Measurements from ENCODE around the gene KIAA1549. TPM values are rescaled to one million over a fixed set of nuclear protein-coding genes. Genes with fewer than 3 reads are reported as not detected.
A peak's percentile ranks its signal among the peaks of the same experiment; 100 is the strongest.

The KIAA1549 gene
- total RNA-seq, 4 donors from 2014 or later, result 0.27 to 2.8 (median 0.78) TPM

DNA sequence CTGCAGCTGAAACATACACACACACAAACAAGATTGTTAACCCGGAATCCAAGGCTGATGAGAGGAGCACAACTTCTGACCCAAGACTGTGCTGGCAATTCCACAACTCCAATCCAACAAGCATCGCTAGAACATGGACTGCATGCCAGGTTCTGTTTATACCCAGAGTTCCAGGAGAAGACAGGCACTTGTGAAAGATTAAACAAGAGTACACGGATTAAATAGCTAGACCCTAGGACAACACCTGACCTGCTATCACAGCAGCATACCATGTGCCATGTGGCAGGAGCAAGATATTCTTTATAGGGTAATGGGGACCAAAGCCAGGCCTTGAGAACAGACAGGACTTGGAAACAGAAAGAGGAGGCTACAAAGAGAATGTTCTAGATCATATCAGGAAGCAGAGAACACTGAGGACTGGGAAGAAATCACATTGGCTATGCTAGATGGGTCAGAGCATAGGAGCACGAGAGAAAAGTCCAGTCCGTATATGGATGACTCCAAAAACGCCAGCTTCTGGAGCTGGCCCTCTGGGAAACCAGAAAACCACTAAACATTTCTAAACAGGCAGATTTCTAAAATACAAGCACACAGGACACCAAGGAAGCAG lies 99.5 kb downstream of the KIAA1549 start:
- intact Hi-C loops (cut with DNase I; ENCODE audit: low total_unique reads), result no loop called here
- TF ChIP-seq, protein P1, sequence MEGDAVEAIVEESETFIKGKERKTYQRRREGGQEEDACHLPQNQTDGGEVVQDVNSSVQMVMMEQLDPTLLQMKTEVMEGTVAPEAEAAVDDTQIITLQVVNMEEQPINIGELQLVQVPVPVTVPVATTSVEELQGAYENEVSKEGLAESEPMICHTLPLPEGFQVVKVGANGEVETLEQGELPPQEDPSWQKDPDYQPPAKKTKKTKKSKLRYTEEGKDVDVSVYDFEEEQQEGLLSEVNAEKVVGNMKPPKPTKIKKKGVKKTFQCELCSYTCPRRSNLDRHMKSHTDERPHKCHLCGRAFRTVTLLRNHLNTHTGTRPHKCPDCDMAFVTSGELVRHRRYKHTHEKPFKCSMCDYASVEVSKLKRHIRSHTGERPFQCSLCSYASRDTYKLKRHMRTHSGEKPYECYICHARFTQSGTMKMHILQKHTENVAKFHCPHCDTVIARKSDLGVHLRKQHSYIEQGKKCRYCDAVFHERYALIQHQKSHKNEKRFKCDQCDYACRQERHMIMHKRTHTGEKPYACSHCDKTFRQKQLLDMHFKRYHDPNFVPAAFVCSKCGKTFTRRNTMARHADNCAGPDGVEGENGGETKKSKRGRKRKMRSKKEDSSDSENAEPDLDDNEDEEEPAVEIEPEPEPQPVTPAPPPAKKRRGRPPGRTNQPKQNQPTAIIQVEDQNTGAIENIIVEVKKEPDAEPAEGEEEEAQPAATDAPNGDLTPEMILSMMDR (IDR thresholded peaks at IDR 0.05), result no peak
- no peak for TF ChIP-seq POLR2A (IDR thresholded peaks at IDR 0.05)
- no peak overlapping the region for H3K4me3 ChIP-seq (ENCODE audit: low read depth, poor library complexity, severe bottlenecking)
- DNase-seq (ENCODE audit: low spot score in 2 of 2), result no peak
- WGBS, 2 donors, result 50 to 52% methylated on average over 6 of the region's 6 CpGs

DNA sequence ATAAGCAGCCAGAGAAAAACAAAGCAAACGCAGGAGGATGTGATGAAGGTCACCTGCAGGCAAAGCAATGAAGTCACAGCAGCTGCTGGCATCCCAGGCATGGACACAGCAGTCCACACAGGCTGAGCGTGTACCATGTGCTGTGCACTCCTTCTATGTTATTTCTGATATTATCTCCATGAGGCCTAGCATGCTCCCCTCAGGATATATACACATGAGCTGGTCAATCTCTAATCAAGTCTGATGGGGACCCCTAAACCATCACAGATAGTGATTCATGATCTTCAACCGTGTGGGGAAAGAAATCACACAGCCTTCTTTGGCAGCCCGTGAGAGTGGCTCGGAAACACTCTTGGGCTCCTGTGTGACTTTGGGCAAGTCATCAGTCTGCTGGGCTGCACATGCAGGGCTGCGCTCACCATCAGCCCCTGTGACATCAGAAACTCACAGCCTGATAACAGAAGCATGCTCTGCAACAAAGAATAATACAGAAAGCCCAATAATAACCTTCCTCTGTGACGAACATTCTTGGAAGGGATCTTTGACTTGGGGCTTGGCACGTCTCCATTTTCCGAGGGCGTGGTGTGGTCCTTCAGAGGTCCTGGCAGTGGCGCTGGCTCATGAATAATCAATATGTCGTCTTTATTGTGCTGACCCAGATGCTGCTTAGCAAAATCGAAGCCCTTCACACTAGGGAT lies 100.2 kb downstream of the KIAA1549 start:
- no peak overlapping the region for H3K4me3 ChIP-seq (ENCODE audit: low read depth, poor library complexity, severe bottlenecking)
- WGBS, 2 donors, result 42 to 53% methylated on average over 13 of the region's 13 CpGs
- no peak for TF ChIP-seq POLR2A (IDR thresholded peaks at IDR 0.05)
- TF ChIP-seq, protein P1 (IDR thresholded peaks at IDR 0.05), result no peak
- intact Hi-C loops (cut with DNase I; ENCODE audit: low total_unique reads), result no loop called here
- DNase-seq (ENCODE audit: low spot score in 2 of 2), result peak; percentile 46 to 88

DNA sequence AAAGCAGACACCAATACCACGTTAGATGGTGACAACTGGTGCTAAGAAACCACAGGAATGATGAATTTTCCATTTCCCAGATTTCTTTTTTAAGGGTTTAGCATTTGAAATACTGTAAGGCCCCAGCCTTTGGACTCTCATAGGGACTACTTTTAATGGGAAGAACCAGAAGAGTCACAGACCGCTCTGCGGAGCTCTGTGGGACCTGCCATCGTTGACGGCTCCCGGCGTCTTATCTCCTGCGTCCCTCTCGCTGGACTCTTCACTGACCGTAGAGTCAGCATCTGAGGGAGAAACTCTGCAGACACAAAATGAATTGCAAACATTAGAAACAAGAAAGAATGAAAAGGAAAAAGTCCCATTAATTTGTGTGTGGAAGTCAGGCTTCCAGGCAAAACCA lies 101.8 kb downstream of the KIAA1549 start:
- no peak for TF ChIP-seq POLR2A (IDR thresholded peaks at IDR 0.05)
- TF ChIP-seq, protein P1 (IDR thresholded peaks at IDR 0.05), result no peak
- no peak overlapping the region for H3K4me3 ChIP-seq (ENCODE audit: low read depth, poor library complexity, severe bottlenecking)
- no peak for DNase-seq (ENCODE audit: low spot score in 2 of 2)
- intact Hi-C loops (cut with DNase I; ENCODE audit: low total_unique reads), result no loop called here
- 96 to 97% methylated on average over 10 of the region's 10 CpGs for WGBS, 2 donors

DNA sequence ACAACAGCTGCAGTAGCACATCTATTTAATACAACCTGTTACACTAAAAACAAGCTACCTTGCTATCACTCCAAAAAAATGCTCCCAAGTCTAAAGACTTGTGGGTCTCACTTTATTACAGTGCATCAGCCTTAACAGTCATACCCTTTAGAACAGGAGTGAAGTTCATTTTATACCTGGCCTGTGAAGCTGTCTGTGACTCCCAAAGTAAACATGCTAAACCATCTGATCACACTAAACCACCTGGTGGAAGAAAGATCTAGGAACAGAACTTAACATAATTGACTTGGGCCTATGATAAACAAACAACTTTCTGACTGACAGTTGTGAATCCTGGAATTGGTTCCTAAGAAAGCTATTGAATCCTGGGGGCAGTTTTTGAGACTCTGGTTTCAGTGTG lies 102.3 kb downstream of the KIAA1549 start:
- no peak for DNase-seq (ENCODE audit: low spot score in 2 of 2)
- TF ChIP-seq POLR2A (IDR thresholded peaks at IDR 0.05), result no peak
- TF ChIP-seq, protein P1 (IDR thresholded peaks at IDR 0.05), result no peak
- intact Hi-C loops (cut with DNase I; ENCODE audit: low total_unique reads), result no loop called here
- H3K4me3 ChIP-seq (ENCODE audit: low read depth, poor library complexity, severe bottlenecking), result no peak overlapping the region

DNA sequence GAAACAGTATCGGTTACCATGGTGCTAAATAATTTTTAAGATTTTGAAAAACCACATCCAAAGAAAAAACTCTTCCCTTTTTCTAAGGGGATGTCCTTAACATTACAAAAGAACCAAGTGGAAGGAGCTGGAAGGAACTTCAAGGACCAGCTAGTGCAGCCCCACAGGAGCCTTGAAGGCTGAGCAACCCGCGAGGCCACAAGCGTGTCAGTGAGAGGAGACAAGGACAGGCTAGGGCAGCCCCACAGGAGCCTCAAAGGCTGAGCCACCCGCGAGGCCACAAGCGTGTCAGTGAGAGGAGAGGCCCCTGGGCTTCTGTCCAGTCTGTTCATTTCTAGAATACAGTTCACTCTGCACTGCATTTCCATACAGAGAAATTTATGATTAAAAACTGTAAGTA lies 103.1 kb downstream of the KIAA1549 start:
- TF ChIP-seq, protein P1 (IDR thresholded peaks at IDR 0.05), result no peak
- no peak for TF ChIP-seq POLR2A (IDR thresholded peaks at IDR 0.05)
- no peak for DNase-seq (ENCODE audit: low spot score in 2 of 2)
- H3K4me3 ChIP-seq (ENCODE audit: low read depth, poor library complexity, severe bottlenecking), result no peak overlapping the region
- intact Hi-C loops (cut with DNase I; ENCODE audit: low total_unique reads), result no loop called here
- 88 to 95% methylated on average over 7 of the region's 7 CpGs for WGBS, 2 donors

Measured in lower leg skin (tissue), 4 donors.